ENCODE results near the gene RFESD. TPM values are rescaled to one million over a fixed set of nuclear protein-coding genes. Genes with fewer than 3 reads are reported as not detected.

Gene RFESD
- 1.7 to 2.9 TPM (median 2.1 TPM) in 5 replicates for total RNA-seq (2022; extraction: Qiagen RNA extraction; ENCODE audit: low read depth)

DNA sequence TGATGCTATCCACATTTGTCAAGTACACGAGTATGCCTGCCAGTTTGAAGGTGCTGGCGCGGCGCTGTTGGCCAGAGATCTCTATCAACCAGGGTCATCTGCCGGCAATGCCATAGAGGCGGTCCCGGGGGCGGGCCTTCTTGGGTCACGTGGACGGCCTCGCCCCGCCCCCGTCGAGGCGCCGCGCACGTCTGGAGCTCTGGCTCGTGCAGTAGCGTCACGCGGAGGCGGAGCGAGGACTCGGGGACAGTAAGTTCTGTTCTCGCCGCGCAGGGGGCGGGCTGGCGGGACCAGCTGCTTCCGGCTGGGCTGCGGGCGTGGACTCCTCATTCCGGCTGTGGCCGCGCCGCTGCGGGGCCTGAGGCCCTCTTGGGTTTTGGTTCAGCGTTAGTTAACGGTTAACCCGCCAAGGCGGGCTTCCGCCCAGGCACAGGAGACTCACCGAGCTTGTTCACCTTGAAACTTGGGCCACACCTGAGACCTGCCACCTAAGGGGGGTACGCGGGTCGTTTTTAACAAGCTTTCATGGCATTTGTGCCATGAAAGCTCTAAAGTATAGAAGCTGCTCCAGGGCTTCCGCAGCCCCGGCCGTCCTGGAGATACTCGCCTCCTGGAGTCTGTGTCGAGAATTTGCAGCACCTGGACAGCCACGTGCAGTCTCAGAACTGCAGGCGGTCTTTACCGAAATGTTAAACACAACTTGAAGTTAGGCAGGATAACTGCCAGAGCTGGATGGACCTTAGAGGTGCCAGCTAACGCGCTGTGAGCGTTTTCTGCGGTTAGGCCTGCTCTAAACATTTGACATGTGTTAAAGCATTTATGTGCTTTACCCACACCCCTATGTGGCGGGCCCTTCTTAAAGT, at the start of gene RFESD:
TSS of gene RFESD (plus strand) at position 209 of the 863 bp plus-strand sequence. CDS start 5,495 bp downstream, outside the sequence.

DNA sequence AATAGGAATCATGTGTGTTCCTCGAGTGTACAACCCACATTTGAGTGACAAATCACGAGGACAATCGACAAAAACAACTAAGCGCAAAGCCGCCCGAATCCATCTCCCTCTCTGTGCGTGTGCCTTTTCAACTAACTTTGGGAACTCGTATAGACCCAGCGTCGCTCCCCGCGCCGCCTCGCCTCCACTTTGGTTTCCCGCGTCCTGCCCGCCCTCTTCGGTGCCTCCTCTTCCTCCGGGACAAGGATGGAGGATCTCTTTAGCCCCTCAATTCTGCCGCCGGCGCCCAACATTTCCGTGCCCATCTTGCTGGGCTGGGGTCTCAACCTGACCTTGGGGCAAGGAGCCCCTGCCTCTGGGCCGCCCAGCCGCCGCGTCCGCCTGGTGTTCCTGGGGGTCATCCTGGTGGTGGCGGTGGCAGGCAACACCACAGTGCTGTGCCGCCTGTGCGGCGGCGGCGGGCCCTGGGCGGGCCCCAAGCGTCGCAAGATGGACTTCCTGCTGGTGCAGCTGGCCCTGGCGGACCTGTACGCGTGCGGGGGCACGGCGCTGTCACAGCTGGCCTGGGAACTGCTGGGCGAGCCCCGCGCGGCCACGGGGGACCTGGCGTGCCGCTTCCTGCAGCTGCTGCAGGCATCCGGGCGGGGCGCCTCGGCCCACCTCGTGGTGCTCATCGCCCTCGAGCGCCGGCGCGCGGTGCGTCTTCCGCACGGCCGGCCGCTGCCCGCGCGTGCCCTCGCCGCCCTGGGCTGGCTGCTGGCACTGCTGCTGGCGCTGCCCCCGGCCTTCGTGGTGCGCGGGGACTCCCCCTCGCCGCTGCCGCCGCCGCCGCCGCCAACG, 26.3 kb upstream of the RFESD start, which contains the start of gene GPR150:
TSS of gene GPR150 (plus strand) at position 58 of the 840 bp plus-strand sequence. CDS start at position 247, 189 bp downstream.

DNA sequence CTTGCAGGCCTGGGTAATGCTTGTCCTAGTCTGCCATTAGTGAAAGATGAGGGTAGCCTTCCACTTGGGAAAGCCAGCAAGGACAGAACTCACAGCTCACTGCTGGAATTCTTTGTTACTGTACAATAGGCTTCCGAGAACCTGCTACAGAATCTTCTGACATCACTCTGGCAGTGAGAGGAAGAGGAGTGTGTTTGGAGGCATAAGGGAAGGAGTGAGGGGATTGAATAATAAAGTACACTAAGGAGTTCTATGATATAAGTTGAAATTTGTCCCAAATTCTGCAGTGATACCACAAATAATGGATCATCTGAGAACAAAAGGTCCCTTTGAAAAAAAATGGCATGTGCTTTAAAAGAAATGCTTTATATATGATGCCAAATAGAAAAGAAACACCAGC, 36.3 kb downstream of the RFESD start, which contains the start of gene SPATA9:
TSS of gene SPATA9 (minus strand) at position 101 of the 400 bp plus-strand sequence. CDS start 137 bp downstream, outside the sequence.

Other genes with a start within 250 kb of the RFESD start
- gene SKIC3, start 91.8 kb upstream of the RFESD start, total RNA-seq (2022; extraction: Qiagen RNA extraction; ENCODE audit: low read depth): 12.6 to 22.3 TPM (median 21.6 TPM) in 5 replicates
- gene ARSK, start 91.7 kb upstream of the RFESD start, total RNA-seq (2022; extraction: Qiagen RNA extraction; ENCODE audit: low read depth): 5.2 to 8.8 TPM (median 7.5 TPM) in 5 replicates
- 0.07 to 0.26 TPM (median 0.19 TPM) in 4 of 5 replicates, not detected in the other for gene GPR150, start 26.7 kb upstream of the RFESD start, total RNA-seq (2022; extraction: Qiagen RNA extraction; ENCODE audit: low read depth)
- 0.42 TPM in 1 of 5 replicates, not detected in the others for gene SPATA9, start 36.2 kb downstream of the RFESD start, total RNA-seq (2022; extraction: Qiagen RNA extraction; ENCODE audit: low read depth)
- 5.4 to 10.4 TPM (median 7.5 TPM) in 5 replicates for gene RHOBTB3, start 84.6 kb downstream of the RFESD start, total RNA-seq (2022; extraction: Qiagen RNA extraction; ENCODE audit: low read depth)
- gene GLRX, start 175.9 kb downstream of the RFESD start, total RNA-seq (2022; extraction: Qiagen RNA extraction; ENCODE audit: low read depth): 51.0 to 92.9 TPM (median 64.6 TPM) in 5 replicates